HPDE6-E6E7 (cell line): Measurements from ENCODE around the gene ASPSCR1.
"Not testable (repeated sequence)": the region's sequence is repeated elsewhere in the genome, so short reads cannot be mapped to it uniquely, and the experiment has no call there.

Source experiments
- DNase-seq: peaks from one replicate; pipeline ENCODE4 v3.0.0; 2011; ENCODE audit warnings: missing footprints; ENCODE audit errors: extremely low spot score

Gene ASPSCR1

DNA sequence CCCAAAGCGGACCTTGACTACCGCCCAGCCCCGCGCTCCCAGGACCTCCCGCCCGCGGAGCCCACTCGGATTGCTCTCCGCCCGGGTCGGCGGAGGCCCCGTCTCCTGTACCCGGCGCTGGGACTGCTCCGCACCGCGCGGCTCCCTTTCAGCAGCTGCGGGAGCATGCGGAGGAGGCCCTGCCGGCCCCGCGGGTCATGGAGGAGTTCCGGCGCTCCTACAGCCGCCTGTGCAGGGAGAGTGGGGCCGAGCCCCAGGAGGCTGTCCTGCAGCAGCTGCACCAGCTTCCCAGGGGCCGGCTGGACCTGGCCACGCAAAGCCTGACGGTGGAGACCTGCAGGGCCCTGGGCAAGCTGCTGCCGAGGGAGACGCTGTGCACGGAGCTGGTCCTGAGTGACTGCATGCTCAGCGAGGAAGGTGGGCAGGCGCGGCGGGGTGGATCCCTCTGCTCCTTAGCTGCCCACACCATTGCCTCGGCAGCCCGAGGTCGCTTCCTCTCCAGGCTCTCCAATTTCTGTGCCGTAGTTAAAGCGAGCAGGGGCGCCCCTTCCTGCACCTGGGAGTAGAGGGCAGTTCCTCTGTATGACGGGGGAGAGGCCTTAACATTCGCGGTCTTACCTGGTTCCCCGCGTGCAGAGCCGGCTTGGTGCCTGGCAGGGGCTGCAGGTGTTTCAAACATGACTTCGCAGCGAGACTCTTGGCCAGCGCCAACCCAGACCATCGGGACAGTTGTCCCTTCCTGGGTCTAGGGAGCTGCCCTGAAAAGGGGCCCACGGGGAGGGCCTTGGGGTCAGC lies 46.2 kb downstream of the ASPSCR1 start:
- DNase-seq: no peak

DNA sequence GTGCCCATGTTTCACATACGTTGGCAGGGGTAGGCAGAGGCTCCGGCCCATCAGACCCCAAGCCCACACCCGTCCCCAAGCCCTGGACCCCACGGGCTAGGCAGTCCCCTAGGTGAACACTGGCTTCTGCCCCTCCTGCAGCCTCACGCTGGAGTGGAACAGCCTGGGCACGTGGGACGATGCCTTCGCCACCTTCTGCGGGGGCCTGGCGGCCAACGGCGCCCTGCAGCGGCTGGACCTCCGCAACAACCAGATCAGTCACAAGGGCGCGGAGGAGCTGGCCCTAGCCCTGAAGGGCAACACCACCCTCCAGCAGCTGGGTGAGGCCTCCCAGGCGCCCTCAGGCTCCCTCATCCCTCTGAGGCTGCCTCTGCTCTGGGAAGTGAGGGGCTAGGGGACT lies 47.4 kb downstream of the ASPSCR1 start:
- DNase-seq: no peak

DNA sequence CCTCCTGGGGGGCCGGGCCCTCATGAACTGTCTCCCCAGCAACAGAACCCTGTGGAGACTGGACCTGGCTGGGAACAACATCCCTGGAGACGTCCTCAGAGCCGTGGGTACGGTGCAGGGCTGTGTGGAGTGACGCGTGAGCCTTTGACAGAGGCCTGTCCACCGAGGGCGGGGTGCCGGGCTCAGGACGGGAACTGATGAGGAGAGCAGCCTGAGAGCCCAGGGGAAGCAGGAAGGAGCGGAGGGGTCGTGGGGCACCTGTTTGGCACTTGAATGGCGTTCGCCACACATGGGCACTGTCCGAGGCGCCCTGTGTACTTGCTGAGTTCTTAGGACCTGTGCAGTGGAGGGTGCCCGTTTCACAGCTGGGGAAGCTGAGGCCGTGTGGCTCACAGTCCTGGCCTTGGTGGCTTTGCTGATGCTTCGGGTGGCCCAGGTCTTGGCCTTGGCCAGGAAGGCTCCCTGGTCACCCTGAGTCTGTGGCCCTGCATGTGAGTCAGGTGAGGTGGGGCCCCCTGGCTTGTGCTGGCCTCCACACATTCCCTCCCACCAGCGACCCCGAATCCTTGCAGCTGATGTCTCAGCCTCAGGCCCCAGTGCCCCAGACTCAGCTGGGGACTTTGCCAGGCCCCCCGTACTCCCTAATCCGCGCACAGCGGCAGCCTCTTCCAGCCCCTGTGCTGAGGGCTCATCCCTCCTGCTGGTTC lies 48.1 kb downstream of the ASPSCR1 start:
- no peak for DNase-seq

DNA sequence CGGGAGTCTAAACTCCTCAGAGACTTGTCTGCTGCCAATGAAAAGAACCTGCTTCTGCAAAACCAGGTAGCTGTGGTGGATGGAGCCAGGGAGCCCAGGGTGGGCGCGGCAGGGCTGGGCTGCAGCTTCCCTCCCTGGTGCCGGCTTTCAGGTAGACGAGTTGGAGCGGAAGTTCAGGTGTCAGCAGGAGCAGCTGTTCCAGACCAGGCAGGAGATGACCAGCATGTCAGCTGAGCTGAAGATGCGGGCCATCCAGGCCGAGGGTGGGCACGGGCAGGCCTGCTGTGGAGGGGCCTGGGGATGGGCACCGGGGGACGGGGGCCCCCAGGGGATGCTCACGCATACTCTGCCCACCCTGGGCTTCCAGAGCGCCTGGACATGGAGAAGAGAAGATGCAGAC lies 50.8 kb downstream of the ASPSCR1 start:
- DNase-seq: no peak

DNA sequence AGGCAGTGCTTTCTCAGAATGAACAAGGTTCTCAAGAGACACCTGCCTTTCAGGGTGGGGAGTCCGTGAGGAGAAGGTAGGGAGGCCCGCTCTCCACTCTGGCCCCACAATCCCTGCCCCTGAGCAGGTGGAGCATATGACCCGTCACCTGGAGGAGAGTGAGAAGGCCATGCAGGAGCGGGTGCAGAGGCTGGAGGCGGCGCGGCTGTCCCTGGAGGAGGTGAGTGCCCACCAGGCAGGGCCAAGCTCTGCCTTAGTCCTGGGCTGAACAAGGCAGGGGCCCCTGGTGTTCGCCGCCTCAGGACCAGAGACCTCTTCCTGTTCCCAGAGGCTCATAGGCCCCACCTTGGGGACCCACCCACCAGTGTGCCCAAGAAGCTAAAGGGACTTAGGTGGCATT lies 51.5 kb downstream of the ASPSCR1 start:
- DNase-seq: no peak

DNA sequence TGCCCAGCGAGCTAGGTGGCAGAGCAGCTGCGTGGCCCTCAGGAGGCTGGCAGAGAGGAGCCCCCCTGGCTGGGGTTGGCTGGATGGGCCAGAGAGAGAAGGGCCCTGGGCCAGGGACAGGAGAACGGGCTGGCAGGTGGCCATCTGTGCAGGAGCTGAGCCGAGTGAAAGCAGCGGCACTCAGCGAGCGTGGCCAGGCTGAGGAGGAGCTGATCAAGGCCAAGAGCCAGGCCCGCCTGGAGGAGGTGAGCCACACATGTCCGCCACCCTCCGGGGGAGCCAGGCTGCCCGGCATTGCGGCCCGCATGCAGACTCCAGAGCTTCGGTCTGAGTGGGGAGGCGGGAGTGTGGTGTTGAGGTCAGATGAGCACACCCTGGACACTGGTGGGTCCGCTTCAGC lies 52.0 kb downstream of the ASPSCR1 start:
- no peak for DNase-seq

DNA sequence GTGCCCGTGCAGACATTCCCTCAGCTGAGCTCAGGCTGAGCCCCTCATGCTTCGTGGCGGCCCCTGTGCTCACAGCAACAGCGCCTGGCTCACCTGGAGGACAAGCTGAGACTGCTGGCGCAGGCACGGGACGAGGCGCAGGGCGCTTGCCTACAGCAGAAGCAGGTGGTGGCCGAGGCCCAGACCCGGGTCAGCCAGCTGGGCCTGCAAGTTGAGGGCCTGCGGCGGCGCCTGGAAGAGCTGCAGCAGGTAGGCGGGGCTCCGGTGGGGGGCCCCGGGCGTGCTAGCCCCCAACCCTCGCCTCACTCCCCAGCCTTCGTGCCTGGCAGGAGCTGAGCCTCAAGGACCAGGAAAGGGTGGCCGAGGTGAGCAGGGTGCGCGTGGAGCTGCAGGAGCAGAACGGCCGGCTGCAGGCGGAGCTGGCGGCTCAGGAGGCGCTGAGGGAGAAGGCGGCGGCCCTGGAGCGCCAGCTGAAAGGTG lies 52.6 kb downstream of the ASPSCR1 start:
- DNase-seq: no peak

DNA sequence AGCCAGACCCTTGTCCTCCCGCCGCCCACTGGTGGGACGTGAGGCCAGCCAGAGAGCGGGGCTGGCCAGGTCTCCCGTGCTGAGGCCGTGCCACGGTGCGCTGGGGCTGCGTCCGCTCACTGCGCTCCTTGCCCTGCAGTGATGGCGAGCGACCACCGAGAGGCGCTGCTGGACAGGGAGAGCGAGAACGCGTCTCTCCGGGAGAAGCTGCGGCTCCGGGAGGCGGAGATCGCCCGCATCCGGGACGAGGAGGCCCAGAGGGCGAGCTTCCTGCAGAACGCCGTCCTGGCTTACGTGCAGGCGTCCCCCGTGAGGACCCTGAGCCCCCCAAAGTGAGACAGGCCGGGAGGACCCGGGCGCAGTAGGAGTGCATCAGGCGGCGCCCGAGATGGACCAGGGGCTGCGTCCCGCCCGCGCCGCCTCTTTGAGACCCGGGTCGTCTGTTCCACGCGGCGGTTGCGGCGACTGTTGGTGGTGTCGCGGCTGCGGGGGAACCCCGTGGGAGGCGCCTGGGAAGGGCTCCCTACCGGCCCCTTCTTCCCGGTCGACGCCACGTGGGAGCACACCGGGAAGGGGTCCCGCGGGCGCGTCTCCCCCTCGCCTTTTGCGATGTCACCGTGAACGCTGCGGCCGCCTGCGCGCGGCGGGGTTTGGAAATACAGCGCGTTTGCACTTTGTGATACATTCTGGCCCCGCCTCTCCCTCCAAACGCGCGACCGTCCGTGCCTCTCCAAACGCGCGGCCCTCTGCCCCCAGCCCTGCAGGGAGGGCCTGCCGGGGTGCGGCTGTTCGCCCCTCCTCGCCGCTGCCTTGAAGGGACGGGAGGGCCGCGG lies 53.3 kb downstream of the ASPSCR1 start:
- peak; percentile 87 for DNase-seq

DNA sequence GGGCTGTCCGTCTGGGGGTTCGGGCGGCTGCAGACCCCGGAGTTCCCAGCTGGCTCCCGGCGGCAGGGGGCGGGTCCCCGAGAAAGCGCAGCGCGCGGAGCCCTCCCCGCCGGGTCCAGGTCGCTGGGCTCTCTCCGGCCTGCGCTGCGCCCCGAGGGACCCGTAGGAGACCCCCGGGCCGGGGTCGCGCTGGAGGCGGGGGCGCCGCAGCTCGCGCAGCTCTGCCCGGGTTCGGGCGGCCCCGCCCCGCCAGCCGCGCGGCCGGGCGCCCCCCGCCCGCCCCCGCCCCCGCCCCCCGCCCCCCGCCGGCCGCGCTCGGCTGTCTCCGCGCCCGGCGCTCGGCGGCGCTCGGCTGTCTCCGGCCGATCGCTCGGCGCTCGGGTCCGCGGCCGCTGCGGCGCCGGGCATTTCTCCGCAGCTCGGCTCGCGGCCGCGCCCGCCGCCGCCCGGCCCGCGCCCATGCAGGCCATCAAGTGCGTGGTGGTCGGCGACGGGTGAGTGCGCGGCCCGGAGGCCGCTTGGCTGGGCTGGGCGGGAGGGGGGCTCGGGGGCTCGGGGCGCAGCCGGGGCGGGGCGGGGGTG lies 54.0 kb downstream of the ASPSCR1 start, which contains the start of gene RAC3:
Gene RAC3 (plus strand): TSS at position 376 of the 582 bp plus-strand sequence. CDS start 84 bp downstream, at position 460.
- no peak for DNase-seq

DNA sequence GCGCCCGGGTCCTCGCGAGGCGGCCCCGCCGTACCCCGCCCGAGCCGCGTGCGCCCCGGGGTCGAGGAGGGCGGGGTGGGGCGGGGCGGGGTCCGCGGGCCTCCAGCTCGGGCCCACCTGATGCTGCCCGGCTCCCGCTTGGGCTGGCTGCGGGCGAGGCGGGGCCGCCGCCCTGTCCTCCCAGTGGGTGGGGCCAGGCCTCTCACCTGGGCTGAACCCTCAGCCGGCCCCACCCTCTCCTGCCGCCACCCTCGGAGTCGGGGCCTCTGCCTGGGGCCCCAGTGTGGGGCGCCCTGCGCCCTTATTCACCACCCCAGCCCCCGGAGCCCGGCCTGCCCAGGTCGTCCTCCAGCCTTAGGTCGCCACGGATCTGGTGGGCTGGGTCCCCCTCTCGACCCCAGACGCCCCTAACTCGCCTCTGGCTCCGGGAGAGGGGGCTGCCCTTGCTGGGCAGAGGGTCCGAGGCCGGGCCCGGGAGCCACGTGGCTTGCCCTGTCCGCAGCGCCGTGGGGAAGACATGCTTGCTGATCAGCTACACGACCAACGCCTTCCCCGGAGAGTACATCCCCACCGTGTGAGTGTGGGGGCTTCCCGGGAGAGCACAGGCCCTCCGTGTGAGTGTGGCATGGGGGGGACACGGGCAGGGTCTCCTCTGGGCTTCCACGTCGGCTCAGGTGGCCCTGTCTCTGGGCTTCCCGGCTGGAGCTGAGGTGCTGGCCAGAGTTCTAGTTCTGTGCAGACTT lies 54.6 kb downstream of the ASPSCR1 start:
- DNase-seq: no peak

DNA sequence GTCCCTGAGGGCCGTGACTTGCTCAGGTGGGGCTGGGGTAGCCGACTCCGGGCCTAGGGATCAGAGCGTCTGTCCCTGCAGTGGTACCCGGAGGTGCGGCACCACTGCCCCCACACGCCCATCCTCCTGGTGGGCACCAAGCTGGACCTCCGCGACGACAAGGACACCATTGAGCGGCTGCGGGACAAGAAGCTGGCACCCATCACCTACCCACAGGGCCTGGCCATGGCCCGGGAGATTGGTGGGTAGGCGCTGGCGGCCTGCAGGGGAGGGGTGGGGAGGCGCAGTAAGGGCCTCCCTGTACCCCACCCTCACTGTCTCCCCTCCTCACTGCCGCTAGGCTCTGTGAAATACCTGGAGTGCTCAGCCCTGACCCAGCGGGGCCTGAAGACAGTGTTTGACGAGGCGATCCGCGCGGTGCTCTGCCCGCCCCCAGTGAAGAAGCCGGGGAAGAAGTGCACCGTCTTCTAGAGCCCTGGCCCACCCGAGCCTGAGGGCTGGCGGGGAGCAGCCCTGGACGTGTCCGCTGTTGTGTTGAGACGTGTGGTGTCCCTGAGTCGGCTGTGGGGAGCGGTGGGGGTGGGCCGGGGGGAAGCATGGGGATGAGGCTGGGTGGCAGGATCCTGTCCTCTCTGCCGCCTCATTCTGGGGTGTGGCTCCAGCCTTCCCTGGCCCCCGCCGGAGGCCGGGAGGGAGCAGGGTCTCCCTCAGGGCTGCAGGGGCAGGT lies 56.1 kb downstream of the ASPSCR1 start:
- no peak for DNase-seq

DNA sequence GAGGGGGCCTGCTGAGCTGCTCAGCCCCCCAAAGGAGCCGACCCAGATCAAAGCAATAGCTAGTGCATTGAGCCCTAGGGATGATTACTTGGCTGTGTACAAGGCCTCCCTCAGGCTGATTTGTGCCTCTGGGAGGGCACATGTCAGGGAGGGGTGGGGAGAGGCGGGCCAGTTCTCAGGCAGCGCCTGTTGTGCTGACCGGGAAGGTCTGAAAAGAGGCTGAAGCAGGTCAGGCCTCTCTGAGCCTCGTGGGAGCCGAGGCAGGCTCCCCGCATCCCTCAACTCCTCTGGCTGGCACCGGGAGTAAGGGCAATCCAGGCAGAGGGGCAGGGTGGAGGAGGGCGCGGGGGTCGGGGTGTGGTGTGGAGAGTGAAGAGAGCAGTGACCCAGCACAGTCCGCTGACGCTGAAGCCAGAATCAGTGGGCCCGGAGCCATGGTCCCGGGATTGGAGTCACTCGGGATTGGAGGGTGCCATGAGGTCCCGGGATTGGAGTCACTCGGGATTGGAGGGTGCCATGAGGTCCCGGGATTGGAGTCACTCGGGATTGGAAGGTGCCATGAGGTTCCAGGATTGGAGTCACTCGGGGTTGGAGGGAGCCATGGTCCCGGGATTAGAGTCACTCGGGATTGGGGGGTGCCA lies 57.1 kb downstream of the ASPSCR1 start:
- DNase-seq: no peak

DNA sequence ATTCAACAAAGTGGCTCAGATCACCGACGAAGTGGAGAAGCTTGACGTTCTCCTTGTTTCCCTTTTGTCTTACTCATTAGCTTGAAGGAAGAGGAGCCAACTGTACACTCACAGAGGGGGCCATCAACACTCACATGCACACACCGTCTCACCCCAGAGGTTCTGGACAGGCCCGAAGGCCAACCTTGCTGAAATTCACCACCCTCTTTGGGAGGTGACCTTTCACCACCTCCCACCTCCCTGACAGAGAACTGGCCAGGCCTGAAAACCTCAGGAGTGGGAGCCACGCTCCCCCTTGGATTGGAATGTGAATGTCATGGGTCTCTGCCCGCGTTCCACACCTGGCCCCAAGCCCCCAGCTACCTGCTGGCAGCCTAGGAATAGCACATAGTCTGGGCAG lies 58.1 kb downstream of the ASPSCR1 start:
- DNase-seq: no peak

DNA sequence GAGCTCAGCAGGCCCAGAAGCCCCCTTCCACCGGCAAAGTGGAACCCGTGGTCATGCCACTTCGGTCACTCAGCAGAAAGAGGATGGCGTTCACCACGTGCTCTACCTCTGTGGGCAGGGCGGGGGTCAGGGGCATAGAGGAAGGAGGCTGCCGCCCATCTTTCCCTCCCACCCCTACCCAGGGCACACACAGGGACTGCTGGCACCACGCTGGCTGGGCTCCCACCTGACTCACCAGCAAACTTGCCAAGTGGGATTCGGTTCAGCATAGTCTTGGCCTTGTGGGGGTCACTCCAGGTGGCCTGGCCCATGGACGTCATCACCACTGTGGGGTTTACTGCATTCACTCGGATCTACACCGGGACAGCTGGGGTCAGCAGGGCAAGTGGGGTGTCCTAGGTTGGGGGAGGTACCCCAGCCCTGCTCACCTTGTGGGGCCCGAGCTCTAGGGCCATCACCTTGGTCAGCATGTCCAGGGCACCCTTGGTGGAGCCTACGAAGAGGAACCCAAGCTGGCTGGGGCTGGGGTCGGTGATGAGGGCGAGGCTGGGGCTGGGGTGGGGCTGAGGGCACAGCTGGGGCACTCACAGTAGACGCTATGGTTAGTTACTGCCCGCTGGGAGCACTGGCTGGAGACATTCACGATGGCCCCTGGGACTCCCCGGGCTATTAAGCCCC lies 58.7 kb downstream of the ASPSCR1 start:
- DNase-seq: no peak

DNA sequence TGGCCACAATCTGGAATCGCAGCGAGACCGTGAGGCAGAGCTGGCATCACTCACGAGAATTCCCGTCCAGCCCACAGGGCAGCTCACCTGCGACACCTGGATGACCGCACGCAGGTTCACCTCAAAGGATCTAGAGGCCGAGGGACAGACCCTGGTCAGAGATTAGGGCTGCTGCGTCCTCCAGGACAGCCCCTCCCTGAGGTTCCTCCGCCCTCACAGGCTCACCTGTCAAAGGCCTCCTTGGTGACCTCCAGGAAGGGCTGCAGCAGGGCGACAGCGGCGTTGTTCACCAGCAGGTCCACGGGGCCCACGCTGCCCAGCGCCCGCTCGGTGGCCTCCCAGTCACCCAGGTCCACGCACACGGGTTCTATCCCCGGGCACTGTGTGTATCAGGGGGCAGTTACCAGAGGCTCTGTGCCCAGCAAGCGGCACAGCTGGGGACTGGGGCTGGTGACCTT lies 59.2 kb downstream of the ASPSCR1 start:
- DNase-seq: no peak

DNA sequence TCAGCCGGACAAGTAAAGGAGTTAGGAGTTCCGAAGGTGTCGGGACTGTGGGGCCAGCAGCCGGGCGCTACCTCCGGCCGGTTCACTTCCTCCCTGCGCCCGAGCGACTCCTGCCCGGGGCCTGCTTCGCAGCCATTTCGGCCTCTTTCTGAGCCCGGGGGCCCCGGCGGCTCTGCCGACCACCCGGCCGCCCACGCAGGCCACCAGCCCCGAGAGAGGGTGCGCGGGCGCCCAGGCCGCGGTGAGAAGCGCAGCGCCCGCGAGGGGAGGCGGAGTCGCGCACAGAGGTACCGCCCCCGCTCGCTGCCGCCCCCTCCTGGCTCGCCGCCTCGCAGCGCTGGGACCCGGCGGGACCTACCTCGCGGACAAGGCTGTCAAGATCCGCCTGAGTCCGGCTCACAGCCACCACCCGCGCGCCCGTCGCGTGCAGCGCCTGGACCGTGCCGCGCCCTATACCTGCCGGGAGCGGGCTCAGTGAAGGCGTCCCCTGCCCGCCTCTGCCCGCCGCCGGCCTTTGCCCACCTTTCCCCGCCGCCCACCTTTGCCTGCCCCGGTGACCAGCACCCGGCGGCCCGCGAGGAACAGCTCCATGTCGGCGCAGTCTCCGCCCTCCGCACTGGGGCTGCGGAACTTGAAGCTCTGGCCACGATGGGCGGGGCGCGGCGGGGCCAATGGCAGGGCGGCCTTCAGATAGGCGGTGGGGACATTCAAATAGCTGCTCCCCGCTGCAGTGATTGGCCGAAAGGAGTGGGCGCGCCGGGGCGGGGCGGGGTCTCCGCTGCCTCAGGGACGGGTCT lies 59.9 kb downstream of the ASPSCR1 start, which contains the start of gene DCXR:
Gene DCXR (minus strand): TSS at position 606 of the 797 bp plus-strand sequence. CDS start 15 bp downstream, at position 591.
- peak; percentile 98 for DNase-seq

DNA sequence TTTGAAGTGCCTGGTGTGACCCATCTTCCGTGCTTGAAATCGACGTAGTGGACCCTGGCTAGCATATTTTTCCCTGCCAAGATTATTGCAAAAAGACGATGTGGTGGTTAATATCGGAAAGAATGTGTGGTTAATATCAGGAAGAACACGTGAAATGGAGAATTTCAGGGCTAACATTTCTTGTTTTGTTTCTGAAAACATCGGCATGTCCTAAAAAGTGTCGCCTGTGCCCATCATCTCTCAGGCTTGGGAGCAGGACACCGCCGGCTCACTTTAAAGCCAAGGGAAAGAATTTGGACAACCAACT lies 60.4 kb downstream of the ASPSCR1 start:
- DNase-seq: no peak

DNA sequence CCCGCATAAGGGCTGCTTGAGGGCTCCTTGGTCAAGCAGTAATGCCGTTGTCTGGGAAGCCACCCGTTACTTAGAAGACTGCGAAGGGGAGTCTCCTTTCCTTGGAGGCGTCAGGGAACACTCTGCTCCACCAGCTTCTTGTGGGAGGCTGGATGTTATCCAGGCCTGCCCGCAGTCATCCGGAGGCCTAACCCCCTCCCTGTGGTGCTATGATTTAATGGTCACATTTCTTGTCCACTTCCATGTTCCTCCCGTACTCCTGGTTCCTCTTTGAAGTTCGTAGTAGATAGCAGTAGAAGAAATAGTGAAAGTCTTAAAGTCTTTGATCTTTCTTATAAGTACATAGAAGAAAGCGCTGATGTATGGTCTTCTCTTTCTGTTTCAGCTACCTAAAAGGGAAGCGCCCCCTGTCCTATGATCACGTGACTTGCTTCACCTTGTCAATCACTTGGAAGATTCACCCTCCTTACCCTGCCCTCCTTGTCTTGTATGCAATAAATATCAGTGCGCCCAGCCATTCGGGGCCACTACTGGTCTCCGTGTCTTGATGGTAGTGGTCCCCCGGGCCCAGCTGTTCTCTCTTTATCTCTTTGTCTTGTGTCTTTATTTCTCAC lies 61.5 kb downstream of the ASPSCR1 start:
- not testable (repeated sequence) for DNase-seq
